NK-92 (cell line): Measurements from ENCODE around the gene PLXND1.
"Not testable (repeated sequence)": the region's sequence is repeated elsewhere in the genome, so short reads cannot be mapped to it uniquely, and the experiment has no call there.

ENCODE experiments used
- DNase-seq: peaks from one replicate; lab custom pipeline; 2025; ENCODE audit not compliant: unreplicated experiment; lab: John Stamatoyannopoulos, UW

PLXND1 gene

DNA sequence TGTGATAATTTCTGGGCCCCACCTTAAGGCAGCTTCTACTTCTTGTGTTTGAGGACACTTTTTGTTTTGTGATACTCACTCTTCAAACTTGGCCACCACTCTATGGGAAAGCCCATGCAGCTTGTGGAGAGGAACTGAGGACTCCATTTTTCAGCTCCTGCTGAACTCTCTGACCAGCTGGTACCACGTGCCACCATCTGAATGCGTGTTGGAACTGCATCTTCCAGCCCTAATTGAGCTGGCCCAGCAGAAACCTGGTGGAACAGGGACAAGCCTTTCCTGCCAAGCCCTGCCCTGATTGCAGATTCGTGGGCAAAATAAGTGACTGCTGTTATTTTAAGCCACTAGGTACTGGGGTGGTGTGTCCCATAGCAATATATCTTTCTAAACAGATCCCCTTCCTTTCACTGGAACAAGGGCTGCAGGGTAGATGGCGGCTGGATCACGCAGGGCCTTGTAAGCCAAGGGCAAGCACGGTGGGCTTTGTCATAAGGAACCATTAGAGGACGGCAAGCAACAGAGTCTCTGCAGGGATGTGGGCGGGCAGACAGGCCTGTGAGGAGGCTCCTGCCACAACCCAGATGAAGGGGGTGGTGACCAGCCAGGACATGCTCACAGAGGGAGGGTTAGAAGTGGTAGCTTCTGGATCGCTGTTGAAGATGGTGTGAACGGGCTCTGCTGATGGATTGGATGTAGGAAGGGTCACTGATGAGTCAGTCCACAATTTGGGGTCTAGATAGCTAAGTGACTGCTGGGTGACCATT is 54.0 kb downstream of the PLXND1 start:
- DNase-seq, result no peak

DNA sequence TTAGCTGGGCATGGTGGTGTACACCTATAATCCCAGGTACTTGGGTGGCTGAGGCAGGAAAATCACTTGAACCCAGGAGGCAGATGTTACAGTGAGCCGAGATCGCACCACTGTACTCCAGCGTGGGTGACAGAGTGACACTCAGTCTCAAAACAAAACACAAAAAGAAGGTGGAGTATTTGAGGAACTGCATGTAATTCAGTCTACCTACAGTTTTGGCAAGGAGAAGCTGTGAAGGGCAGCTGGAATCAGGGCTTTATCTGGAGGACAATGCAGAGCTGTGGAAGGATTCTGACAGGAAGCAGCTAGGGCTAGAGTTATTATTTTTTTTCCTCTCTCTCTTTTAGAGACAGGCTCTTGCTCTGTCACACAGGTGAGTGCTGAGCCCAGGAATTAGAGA is 56.7 kb downstream of the PLXND1 start:
- no peak for DNase-seq

DNA sequence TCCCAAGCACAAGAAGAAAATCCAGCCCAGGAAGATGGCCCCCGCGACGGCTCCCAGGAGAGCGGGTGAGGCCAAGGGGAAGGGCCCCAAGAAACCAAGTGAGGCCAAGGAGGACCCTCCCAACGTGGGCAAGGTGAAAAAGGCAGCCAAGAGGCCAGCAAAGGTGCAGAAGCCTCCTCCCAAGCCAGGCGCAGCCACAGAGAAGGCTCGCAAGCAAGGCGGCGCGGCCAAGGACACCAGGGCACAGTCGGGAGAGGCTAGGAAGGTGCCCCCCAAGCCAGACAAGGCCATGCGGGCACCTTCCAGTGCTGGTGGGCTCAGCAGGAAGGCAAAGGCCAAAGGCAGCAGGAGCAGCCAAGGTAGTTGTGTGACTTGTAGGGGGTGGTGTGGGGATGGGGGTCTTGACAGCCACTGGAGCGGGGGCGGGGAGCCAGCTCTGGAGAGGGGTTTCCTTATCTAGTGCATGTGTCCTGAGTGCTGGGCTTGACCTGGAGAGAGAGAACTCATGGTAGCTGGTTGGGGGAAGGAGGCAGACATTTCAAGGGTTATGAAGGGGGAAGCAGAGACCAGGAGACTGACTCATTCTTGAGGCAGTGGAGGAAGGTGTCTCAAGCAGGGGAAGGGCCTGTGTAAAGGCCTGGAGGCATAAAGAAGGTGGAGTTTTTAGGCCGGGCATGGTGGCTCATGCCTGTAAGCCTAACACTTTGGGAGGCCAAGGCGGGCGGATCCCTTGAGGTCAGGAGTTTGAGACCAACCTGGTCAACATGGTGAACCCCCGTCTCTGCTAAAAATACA is 57.3 kb downstream of the PLXND1 start:
- DNase-seq, result no peak

DNA sequence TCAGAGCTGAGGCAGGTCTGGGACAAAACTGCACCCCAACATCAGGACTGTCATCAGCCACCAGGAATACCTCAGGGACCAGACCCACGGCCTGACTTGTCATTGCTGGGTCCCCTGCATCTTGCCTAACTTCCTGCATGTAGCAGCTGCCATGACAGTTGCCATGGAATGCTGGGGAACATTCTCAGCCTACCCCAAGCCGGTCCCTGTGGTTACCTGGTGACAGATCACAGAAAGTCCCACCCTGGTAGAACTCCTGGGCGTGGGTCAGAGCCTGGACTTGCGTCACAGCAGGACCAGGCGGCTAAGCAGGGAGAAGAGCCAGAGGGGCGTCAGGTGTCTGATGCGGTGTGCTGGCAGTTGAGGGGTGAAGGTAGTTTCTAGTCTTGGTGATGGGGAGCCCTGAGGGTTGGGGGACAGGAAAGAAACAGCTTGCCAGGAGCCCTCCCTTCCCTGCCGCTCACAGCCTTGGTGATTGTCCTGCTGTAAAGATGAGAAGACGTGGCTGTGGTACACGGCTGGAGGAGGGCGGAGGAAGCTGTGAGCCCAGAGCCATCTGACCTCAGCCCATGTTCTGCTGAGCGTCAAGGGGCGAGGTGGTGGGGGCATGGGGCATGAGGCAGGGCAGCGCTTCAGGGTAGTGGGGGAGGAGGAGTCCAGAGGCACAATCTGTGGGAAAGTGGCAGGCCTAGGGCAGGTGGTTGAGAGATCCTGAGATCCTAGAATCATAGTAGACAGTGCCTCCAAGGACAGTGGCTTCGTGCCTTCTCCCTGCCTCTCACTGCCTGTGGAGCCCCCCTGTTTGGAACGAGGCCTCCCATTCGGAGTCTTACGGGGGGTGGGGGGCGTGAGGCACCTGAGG is 58.1 kb downstream of the PLXND1 start:
- DNase-seq, result no peak

DNA sequence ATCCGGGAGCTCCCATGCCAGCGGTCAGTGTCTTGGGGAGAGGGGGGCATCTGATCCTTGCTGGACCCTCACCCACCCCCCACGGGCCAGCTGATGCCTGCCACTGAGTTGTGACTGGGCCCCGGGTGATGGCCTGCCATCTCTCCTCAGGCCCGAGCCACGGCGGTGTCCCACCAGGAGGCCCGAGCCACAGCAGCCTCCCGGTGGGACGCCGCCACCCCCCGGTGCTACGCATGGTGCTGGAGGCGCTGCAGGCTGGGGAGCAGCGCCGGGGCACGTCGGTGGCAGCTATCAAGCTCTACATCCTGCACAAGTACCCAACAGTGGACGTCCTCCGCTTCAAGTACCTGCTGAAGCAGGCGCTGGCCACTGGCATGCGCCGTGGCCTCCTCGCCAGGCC is 59.2 kb downstream of the PLXND1 start:
- no peak for DNase-seq

DNA sequence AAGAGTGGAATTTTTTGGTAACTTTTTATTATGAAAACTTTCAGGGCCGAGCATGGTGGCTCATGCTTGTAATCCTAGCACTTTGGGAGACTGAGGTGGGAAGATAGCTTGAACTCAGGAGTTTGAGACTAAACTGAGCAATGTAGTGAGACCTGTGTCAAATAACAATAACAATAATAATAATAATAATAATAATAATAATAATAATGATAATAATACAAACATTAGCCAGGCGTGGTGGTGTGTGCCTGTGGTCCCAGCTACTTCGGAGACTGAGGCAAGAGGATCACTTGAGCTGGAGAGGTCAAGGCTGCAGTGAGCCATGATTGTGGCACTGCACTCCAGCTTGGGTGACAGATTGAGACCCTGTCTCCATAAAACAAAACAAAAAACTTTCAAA is 60.5 kb downstream of the PLXND1 start:
- DNase-seq, result not testable (repeated sequence)

DNA sequence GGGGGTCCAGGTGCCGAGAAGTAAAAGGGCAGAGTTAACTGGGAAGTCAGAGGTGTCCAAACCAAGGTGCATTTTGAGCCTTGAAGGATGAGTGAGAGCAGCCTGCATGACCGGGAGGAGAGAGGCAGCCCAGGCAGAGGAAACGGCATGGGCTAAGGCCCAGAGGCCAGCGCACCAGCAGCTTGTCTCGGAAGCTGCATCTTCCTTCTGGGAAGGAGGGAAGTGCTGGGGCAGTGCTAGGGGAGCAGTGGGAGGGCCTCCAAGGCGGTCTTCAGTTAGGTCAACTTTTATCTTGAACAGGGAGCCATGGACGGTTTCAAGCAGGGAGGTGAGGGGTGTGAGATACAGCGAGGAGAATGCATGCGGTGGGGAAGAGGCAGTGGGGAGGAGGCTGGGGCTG is 62.5 kb downstream of the PLXND1 start:
- DNase-seq, result no peak

DNA sequence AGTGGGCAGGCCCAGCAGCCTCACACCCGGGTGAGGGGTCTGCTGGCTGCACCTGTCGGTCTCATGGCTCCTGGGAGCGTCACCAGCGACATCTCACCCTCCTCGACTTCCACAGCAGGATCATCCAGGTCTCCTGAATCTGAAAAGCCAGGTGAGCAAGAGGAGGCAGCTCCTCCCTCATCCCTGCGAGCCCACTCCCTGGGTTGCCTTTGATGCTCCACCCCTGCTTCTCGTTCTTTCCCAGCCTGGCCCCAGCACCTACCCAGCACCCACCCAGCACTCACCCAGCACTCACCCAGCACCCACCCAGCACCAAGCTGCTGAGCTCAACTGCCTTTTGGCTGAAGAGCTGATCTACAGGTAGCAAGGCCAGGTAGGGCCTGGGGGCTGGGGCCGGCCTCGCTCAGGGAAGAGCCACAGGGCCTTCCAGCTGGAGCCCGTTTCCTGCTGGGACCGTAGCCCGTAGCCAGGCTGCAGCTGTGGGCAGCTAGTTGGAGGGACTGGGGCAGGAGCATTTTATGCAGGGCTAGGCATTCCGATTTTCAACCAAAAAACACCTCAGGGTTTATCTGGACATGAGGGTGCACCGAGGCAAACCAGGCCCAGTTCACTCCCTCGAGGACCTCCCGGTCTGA is 63.2 kb downstream of the PLXND1 start, which contains the start of gene H1-8:
Gene H1-8 (plus strand): TSS at position 20 of the 635 bp plus-strand sequence. CDS start 44 bp downstream, at position 64.
- no peak for DNase-seq

DNA sequence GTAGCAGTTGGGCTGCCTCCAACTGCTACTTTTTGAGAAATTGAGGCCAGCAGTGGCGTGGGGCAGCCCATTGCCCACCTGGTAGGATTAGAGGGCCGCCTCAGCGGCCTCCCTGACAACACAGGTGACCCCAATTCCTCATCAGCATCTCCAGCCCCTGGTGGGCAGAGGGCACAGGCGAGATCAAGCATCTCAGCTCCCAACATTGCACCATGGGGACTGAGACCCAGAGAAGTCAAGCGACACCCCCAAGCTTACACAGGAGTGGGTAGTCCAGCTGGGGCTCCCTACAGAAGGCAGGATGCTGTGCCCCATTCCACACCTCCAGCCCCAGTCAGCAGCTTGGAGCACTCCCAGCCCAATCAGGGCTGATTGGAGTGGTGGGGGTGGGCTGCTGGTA is 63.7 kb downstream of the PLXND1 start:
- DNase-seq, result no peak

DNA sequence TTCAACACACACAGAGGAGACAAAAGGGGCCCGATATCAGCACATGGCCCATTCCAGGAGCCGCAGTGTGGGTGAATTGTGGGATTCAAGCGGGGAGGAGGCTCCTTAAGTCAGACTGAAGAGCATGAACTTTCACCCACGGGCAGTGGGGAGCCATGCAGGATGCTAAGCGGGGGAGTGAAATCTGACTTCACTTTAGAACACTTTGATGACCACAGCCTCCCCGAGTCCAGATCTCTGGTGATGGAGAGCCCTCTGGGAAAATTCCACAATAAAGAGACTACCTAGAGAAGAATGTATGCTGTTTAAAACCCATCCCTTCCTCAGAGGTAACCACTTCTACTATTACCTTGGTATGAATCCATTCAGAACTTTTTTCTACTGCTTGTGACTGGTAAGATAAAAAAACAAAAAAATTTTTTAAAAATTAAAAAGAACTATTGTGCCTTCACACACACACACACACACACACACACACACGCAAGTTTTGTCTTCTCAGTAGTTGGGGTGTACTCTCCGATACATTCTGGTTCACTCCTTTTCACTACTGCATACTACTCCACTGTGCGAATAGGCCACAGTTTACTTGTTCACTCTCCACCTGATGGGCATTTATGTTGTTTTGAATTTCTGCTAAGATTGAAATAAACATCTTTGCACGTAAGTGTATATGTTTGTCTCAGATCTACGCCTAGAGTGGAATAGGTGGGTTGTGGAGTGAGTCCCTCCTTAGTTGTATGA is 65.5 kb downstream of the PLXND1 start:
- no peak for DNase-seq

DNA sequence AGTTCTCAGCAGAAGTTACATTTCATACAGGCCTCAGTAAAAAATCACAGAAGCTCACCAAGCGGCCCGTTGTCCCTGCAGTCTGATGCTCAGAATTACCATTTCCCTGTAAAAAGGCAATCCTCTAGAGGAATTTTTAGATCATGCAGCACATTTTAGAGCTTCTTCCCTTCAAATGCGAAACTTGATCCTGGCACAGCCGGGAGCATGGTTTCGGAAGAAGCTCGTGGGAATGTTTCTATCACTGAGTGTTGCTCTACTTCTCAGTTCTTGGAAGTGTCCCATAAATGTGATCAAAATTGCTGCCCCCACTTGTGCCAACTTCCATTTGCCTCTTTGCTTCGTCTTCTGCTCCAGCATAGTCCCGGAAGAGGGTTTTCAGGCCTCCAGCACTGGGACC is 67.3 kb downstream of the PLXND1 start:
- DNase-seq, result no peak

DNA sequence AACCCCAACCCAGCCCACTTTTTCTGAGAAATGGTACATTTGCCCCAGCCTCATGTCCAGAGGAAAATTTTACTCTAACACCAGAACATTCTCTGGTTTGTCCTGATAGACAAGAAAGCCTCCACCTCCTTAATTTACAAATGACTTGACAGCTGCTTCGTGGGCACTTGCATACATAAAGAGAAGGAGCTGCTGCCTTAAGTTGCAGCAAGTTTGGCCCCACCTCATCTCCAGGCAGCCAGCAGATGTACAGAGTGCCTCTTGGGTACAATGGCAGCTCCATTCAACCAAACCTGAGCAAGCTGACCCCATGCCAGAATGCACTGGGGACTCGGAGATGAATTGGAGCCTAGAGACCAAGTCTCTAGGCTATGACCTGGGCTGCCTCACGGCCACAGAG is 69.7 kb downstream of the PLXND1 start:
- DNase-seq, result no peak

DNA sequence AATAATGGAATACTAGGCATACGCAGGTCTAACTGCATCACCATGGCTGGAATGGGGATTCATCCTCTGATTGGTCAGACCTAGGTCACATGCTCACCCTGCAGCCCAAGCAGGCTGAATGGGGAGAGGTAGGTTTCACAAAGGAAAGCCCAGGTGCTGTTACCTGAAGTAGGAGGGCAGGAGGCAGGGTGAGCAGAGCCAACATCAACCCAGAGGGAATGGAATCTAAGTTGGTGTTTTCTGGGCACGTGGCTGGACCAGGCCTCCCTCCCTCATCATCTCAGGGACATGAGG is 70.2 kb downstream of the PLXND1 start:
- DNase-seq, result no peak

DNA sequence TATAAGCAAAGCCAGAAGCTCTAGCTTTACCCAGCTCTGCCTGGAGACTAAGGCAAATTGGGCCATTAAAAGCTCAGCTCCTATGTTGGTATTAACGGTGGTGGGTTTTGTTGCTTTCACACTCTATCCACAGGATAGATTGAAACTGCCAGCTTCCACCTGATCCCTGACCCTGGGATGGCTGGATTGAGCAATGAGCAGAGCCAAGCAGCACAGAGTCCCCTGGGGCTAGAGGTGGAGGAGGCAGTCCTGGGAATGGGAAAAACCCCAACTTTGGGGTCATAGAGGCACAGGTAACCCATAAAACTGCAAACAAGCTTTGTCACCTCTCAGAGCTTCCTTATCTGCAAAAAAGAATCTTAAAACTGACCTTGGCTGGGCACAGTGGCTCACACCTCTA is 71.4 kb downstream of the PLXND1 start:
- no peak for DNase-seq

DNA sequence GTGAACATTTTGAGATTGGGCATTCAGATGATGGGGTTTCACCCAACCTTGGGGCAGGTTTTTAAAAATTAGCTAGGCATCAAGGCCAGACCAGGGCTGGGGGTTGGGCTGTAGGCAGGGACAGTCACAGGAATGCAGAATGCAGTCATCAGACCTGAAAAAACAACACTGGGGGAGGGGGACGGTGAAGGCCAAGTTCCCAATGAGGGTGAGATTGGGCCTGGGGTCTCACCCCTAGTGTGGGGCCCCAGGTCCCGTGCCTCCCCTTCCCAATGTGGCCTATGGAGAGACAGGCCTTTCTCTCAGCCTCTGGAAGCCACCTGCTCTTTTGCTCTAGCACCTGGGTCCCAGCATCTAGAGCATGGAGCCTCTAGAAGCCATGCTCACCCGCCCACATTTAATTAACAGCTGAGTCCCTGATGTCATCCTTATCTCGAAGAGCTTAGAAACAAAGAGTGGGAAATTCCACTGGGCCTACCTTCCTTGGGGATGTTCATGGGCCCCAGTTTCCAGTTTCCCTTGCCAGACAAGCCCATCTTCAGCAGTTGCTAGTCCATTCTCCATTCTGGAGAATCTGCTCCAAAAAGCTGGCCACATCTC is 71.9 kb downstream of the PLXND1 start:
- DNase-seq, result no peak

DNA sequence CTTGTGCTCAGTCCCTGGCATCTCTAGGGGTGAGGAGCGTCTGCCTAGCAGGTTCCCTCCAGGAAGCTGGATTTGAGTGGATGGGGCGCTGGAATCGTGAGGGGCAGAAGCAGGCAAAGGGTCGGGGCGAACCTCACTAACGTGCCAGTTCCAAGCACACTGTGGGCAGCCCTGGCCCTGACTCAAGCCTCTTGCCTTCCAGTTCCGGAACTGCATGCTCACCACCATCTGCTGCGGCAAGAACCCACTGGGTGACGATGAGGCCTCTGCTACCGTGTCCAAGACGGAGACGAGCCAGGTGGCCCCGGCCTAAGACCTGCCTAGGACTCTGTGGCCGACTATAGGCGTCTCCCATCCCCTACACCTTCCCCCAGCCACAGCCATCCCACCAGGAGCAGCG is 73.1 kb downstream of the PLXND1 start:
- no peak for DNase-seq

DNA sequence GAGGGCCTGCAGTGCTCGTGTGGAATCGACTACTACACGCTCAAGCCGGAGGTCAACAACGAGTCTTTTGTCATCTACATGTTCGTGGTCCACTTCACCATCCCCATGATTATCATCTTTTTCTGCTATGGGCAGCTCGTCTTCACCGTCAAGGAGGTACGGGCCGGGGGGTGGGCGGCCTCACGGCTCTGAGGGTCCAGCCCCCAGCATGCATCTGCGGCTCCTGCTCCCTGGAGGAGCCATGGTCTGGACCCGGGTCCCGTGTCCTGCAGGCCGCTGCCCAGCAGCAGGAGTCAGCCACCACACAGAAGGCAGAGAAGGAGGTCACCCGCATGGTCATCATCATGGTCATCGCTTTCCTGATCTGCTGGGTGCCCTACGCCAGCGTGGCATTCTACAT is 74.2 kb downstream of the PLXND1 start:
- DNase-seq, result no peak

DNA sequence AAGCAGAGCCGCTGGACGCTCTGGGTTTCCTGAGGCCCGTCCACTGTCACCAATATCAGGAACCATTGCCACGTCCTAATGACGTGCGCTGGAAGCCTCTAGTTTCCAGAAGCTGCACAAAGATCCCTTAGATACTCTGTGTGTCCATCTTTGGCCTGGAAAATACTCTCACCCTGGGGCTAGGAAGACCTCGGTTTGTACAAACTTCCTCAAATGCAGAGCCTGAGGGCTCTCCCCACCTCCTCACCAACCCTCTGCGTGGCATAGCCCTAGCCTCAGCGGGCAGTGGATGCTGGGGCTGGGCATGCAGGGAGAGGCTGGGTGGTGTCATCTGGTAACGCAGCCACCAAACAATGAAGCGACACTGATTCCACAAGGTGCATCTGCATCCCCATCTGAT is 74.8 kb downstream of the PLXND1 start:
- DNase-seq, result no peak

DNA sequence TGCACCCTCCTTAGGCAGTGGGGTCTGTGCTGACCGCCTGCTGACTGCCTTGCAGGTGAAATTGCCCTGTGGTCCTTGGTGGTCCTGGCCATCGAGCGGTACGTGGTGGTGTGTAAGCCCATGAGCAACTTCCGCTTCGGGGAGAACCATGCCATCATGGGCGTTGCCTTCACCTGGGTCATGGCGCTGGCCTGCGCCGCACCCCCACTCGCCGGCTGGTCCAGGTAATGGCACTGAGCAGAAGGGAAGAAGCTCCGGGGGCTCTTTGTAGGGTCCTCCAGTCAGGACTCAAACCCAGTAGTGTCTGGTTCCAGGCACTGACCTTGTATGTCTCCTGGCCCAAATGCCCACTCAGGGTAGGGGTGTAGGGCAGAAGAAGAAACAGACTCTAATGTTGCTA is 75.7 kb downstream of the PLXND1 start:
- no peak for DNase-seq

DNA sequence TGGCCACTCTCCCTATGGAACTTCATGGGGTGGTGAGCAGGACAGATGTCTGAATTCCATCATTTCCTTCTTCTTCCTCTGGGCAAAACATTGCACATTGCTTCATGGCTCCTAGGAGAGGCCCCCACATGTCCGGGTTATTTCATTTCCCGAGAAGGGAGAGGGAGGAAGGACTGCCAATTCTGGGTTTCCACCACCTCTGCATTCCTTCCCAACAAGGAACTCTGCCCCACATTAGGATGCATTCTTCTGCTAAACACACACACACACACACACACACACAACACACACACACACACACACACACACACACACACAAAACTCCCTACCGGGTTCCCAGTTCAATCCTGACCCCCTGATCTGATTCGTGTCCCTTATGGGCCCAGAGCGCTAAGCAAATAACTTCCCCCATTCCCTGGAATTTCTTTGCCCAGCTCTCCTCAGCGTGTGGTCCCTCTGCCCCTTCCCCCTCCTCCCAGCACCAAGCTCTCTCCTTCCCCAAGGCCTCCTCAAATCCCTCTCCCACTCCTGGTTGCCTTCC is 76.2 kb downstream of the PLXND1 start:
- no peak for DNase-seq
